ENCODE results near the gene NHS.
"Not testable (repeated sequence)": the region's sequence is repeated elsewhere in the genome, so short reads cannot be mapped to it uniquely, and the experiment has no call there.

NHS gene

DNA sequence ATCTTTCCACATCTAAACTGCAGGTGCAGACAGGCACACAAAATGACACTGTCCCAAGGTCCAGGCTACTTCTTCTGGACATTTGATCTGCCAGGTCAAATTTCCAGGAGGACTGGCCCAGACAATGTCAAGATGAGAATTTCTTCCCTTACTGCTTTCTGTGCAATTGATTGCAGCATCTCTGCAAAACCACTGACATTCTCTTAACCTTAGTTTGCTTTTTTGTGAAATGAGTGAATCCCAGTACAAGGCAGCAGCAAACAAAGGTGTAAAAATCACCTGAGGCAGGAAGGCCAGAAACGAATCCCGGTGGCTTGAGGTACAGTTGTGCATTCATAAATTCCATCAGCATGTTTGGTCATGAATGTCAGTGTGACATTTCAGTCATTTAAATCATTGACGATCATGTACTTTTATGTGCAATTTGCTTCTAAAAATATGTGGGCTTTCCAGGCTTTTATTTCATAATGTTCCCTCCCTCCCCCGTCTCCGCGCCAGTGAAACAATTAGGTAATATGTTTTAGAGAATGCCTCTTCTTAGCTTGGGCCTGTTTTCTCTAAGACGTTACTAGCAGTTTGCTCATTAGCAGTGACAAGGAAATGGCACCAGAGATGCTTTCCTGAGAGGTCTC, 39.1 kb downstream of the NHS start:
- FAIRE-seq (no peak), DNase-seq (ENCODE audit: insufficient read length, low spot score) (no peak)
- TF ChIP-seq POLR2A (IDR thresholded peaks at IDR 0.05; ENCODE audit: low read depth, low read length) = no peak

DNA sequence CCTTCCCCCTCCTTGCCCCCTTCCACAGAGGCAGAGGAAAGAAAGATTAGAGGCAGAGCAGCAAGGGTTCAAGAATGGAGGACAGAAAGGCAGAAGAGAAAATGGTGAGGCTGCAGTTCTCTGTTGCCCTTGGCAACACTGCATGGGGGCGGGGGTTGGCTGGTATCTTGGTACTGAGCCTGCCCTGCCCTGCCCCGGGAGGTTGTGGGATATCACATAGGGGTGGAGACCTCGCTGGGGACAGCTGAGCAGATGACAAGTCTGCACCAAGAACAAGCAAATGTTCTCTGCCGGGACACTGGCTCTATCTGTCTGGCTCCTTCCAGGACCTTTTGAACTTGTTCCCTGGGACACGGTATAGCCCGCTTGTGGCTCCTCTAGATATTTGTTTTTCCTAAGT, 39.8 kb downstream of the NHS start:
- TF ChIP-seq POLR2A (IDR thresholded peaks at IDR 0.05; ENCODE audit: low read depth, low read length) = no peak
- FAIRE-seq (no peak), DNase-seq (ENCODE audit: insufficient read length, low spot score) (no peak)

DNA sequence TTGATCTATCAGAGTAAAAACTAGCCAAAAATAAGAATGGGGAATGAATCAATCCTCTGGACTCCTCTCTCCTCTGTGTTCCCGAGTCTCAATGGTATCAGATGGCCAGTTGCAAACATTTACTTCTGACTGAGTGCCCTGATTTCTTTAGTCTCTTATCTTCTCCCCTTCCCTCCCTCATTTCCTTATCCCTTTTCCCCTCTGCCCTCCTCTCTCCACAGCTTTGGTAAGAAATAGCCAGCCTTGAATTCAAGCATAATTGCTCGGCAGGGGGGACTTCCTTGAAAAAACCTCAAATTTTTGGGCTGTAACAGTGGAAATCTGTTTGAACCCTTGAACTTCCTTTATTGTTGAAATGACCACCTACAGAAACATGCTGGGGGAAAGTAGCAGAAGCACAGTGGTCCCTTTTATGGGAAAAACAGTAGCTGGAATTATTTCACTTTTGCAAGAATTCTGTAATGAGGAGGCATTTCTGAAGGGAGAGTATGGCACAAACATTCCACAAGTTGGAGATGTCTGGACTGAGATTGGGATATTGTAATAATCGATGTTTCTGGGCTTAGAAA, 40.3 kb downstream of the NHS start:
- no peak for TF ChIP-seq POLR2A (IDR thresholded peaks at IDR 0.05; ENCODE audit: low read depth, low read length)
- no peak for FAIRE-seq
- DNase-seq (ENCODE audit: insufficient read length, low spot score) = no peak

DNA sequence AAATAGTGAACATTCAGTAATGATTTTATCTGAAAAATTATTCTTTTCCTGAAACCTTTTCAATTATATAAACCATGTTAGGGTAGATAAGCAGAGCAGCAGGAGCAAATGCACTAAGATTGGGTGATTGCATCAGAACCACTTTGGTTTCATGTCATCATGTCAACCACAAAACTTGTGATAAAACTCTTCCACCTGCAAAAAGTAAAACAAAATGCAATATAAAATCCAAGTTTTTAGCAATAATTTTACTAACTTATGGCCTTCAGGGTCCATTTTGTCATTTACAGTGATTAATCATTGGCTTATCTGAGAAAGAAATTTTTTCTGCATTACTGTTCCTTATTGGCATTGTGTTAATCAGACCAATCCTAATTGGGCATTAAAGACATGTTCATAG, 42.4 kb downstream of the NHS start:
- FAIRE-seq (no peak), DNase-seq (ENCODE audit: insufficient read length, low spot score) (no peak)
- no peak for TF ChIP-seq POLR2A (IDR thresholded peaks at IDR 0.05; ENCODE audit: low read depth, low read length)

DNA sequence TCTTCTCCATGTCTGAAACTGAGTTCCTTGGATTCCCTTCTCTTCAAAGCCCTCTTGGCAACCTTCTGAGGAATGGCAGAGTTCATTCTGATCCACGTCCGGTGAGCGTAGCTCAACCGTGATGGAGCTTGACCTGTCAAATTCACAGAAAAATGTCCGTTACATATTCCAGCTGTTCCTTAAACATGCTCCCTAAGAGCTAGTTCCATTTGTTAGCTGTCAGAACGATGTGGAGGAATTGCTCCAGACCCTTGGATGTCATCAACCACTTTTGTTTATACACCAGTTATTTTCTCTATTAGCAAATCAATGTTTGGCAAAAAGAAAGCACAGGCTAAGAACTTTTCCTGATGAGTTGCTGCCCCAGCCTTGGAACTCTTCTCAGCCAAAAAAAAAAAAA, 50.1 kb downstream of the NHS start:
- no peak for TF ChIP-seq POLR2A (IDR thresholded peaks at IDR 0.05; ENCODE audit: low read depth, low read length)
- DNase-seq (ENCODE audit: insufficient read length, low spot score) = no peak
- no peak for FAIRE-seq

DNA sequence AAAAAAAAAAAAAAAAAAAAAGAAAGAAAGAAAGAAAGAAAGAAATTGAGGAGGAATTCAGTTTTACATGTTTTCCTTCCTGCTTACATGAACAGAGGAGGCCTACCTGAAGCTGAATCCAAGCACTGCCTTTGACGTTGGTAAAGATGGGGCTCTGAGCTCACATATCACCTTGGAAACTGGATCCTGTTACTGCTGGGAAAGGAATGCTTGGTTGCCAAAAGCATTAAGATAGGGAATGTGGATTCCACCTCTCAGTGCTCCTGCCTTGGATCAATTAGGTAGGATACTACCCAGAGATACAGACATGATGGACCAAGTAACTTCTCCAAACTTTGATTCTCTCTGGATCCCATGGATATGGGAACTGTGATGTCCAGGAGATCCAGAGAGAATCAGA, 50.6 kb downstream of the NHS start:
- FAIRE-seq = no peak
- no peak for DNase-seq (ENCODE audit: insufficient read length, low spot score)
- no peak for TF ChIP-seq POLR2A (IDR thresholded peaks at IDR 0.05; ENCODE audit: low read depth, low read length)

DNA sequence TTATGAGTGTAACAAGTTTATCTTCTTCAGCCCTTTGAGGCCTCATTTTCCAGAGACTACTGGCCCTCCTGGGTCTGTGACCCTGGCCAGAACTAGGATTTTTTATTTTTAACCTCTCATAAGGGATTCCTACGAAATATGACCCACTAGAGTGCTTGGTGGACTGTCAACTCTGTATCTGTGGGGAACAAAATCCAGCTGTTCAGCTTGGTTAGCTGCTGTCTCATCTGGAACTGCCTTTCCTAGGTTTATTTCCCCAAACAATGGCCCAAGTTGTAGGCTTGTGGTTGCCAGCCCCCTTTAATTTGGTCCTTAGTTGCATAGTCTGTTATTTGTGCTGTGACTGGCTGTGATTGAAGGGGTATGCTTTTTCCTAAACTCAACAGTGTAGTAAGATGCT, 56.2 kb downstream of the NHS start:
- FAIRE-seq (no peak), DNase-seq (ENCODE audit: insufficient read length, low spot score) (no peak)
- no peak for TF ChIP-seq POLR2A (IDR thresholded peaks at IDR 0.05; ENCODE audit: low read depth, low read length)

DNA sequence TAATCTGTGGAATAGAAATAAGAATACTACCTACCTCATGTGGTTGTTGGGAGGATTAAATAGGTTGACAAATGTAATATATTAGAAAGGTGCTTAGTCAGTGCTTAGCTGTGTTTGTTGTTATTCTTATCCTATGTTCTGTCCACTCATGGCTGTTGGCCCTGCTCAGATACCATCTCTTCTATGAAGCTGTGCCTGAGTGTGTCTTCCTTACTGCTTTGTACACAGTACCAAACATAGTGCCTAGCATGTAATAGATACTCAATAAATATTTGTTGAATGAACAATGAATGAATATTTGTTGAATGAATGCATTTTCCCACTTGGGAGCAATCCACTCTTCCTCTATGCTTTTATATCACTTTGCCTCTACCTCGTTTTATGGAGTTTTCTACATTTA, 57.2 kb downstream of the NHS start:
- DNase-seq (ENCODE audit: insufficient read length, low spot score) (no peak), FAIRE-seq (no peak)
- no peak for TF ChIP-seq POLR2A (IDR thresholded peaks at IDR 0.05; ENCODE audit: low read depth, low read length)

DNA sequence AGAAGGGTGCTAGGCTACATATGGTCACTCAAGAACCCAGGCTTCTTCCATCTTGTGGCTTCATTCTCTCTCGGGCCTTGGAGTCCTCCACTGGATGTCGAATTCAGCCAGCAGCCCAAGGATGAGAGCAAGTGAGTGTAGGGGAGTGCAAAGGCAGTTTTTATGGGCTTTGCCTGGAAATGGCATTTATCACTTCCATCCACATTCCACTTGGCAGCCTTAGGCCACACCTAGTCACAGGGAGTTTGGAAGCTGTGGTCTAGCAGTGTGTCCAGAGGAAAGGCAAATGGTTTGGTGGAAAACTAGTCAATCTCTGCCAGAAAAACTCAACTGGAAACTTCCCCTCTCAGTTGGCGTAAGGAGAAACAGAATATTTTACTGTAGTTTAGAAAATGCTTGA, 59.0 kb downstream of the NHS start:
- DNase-seq (ENCODE audit: insufficient read length, low spot score) = no peak
- FAIRE-seq = no peak
- no peak for TF ChIP-seq POLR2A (IDR thresholded peaks at IDR 0.05; ENCODE audit: low read depth, low read length)

DNA sequence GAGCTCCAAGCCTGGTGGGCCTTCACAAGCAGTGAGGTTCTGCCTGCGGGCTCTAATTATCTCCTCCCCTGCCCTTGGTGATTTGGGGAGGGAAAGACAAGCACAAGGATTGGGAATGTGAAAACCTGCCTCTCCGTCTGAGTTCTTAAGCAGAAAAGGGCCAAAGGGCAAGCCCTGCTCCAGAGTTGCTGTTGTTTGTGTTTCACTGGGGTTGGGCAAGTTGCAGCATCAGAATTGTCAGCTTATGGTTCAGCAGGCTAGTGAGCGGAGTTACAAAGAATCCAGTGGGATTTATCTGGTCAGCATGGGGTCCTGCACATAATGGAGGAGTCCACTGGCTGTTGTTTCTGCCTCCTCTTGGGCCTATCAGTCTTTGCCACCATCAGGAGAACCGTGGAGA, 60.5 kb downstream of the NHS start:
- no peak for TF ChIP-seq POLR2A (IDR thresholded peaks at IDR 0.05; ENCODE audit: low read depth, low read length)
- FAIRE-seq (no peak), DNase-seq (ENCODE audit: insufficient read length, low spot score) (no peak)

DNA sequence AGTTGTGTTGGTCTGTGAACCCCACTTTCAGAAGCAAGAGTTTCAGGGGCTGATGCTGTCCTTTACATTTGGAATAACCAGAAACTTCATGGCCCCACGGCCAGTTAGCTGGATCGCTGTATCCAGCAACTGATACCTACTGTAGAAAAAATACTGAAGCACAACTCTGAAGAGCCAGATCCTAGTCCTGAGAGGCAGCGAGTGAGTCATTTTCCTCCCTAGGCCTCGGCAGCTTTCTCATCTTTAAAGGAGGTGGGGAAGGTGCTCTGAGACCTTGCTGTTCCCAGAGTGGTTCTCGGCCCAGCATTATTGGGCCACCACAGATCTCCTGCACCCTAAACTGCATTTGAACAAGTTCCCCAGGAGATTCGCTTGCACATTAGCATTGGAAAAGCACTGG, 63.2 kb downstream of the NHS start:
- FAIRE-seq (no peak), DNase-seq (ENCODE audit: insufficient read length, low spot score) (no peak)

DNA sequence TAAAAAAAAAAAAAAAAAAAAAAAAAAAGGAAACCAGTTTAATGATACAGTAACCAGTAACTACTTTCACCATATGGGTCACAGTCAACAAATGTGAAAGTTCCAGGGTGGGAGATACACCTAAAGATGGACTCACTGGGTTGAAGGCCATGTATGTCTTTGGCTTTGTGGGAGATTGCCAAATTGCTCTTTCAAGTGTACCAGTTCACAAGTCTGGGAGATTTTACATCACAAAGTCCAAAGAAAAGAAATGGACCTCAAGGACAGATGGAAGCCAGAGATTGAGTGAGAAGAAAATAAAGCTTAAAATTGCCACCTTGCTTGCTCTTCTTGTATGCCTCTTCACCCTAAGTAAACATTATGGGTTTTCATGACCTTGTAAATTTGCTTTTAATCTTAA, 65.3 kb downstream of the NHS start:
- TF ChIP-seq POLR2A (IDR thresholded peaks at IDR 0.05; ENCODE audit: low read depth, low read length) = no peak
- DNase-seq (ENCODE audit: insufficient read length, low spot score) (no peak), FAIRE-seq (no peak)

More for the DNA sequence above, 63.2 kb downstream of the NHS start:
- no peak for TF ChIP-seq POLR2A (IDR thresholded peaks at IDR 0.05; ENCODE audit: low read depth, low read length)

DNA sequence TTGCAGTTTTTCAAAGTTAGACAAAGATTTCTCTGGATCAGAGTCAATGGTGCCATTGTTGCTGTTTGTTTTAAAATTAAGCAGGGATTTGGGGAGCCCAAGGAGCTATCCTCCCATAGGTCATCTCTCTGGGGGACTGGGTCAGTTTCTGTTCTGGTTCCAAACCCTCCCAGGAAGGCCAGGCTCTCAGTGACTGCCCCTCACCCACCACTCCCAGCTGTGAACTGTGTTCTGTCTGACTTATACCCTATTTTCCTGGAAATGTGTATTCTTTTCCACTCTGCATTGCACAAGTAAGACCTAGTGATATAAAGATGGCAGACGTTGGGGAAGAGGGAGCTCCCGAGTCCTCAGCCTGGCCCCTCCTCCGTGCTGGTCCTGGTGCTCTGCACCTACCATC, 65.8 kb downstream of the NHS start:
- FAIRE-seq (no peak), DNase-seq (ENCODE audit: insufficient read length, low spot score) (no peak)
- no peak for TF ChIP-seq POLR2A (IDR thresholded peaks at IDR 0.05; ENCODE audit: low read depth, low read length)

DNA sequence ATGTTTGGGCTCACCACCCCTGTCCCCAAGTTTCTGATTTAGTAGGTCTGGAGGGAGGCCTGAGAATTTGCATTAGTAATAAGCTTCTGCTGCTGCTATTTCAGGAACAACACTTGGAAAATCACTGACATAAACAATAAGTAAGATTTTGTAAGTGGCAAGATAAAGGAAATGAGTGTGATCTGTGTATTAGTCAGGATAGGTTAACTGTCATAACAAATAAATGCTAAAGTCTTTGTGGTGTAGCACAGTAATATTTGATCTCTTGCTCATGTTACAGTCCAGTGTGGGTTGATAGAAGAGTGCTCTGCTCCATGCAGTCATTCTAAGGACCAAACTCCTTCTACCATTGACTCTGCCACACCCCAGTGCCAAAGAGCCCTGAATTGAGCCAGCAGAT, 67.0 kb downstream of the NHS start:
- FAIRE-seq (peak; percentile 20), DNase-seq (ENCODE audit: insufficient read length, low spot score) (no peak)
- no peak for TF ChIP-seq POLR2A (IDR thresholded peaks at IDR 0.05; ENCODE audit: low read depth, low read length)

DNA sequence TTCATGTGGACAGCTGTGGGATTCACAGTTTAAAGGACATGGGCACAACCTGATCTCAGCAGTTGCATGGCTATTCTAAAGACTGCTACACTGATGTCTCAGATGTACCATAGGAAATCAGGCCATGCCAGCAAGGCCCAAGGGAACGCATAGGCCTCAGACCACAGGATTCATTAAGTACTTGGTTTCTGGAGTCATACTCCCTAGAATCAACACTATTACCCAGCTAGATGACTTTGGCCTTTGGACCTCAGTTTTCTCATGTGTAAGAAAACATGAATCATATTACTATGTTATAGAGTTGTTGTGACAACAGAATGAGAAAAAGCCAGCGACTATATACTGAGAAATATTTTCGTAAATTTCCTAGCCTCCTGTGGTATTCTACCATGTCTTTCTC, 67.9 kb downstream of the NHS start:
- DNase-seq (ENCODE audit: insufficient read length, low spot score) (no peak), FAIRE-seq (no peak)
- TF ChIP-seq POLR2A (IDR thresholded peaks at IDR 0.05; ENCODE audit: low read depth, low read length) = no peak

DNA sequence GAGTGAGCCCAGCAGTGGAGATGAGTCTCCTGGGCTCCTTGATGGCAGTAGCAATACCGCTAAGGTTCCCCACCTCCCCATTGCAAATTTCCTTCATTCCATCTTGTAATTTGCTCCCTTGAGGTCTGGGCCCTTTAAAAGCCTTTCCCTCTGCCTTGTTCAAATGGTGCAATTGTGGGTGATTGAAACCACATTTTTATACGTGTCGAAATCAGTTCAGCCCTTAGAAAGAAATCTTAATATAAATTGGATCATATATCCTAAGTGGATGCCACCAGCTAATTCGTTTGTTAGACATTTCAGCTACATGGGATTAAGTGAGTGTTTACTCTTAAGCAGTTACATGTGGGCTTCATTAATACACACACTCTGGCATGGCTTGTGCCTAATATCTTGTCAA, 68.6 kb downstream of the NHS start:
- FAIRE-seq = no peak
- no peak for TF ChIP-seq POLR2A (IDR thresholded peaks at IDR 0.05; ENCODE audit: low read depth, low read length)
- no peak for DNase-seq (ENCODE audit: insufficient read length, low spot score)

DNA sequence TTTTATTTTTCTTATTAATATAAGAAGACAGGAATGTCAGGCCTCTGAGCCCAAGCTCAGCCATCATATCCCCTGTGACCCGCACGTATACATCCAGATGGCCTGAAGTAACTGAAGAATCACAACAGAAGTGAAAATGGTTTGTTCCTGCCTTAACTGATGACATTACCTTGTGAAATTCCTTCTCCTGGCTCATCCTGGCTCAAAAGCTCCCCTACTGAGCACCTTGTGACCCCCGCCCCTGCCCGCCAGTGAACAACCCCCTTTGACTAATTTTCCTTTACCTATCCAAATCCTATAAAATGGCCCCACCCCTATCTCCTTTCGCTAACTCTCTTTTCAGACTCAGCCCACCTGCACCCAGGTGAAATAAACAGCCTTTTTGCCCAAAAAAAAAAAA, 71.3 kb downstream of the NHS start:
- not testable (repeated sequence) for FAIRE-seq

More for the DNA sequence above, 71.3 kb downstream of the NHS start:
- not testable (repeated sequence) for DNase-seq (ENCODE audit: insufficient read length, low spot score)

Data from H54 (cell line).